ENCODE measurements around the gene LRRIQ3.

DNA sequence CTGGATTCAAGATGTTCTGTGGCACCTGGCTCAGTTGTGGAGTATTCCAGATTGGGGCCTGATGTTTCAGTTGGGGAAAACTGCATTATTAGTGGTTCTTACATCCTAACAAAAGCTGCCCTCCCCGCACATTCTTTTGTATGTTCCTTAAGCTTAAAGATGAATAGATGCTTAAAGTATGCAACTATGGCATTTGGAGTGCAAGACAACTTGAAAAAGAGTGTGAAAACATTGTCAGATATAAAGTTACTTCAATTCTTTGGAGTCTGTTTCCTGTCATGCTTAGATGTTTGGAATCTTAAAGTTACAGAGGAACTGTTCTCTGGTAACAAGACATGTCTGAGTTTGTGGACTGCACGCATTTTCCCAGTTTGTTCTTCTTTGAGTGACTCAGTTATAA is 7.3 kb upstream of the LRRIQ3 start:
- TF ChIP-seq, protein P1, sequence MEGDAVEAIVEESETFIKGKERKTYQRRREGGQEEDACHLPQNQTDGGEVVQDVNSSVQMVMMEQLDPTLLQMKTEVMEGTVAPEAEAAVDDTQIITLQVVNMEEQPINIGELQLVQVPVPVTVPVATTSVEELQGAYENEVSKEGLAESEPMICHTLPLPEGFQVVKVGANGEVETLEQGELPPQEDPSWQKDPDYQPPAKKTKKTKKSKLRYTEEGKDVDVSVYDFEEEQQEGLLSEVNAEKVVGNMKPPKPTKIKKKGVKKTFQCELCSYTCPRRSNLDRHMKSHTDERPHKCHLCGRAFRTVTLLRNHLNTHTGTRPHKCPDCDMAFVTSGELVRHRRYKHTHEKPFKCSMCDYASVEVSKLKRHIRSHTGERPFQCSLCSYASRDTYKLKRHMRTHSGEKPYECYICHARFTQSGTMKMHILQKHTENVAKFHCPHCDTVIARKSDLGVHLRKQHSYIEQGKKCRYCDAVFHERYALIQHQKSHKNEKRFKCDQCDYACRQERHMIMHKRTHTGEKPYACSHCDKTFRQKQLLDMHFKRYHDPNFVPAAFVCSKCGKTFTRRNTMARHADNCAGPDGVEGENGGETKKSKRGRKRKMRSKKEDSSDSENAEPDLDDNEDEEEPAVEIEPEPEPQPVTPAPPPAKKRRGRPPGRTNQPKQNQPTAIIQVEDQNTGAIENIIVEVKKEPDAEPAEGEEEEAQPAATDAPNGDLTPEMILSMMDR (IDR thresholded peaks at IDR 0.05), result no peak
- TF ChIP-seq POLR2A (IDR thresholded peaks at IDR 0.05), result no peak
